ENCODE results near the gene FCN2. TPM values are rescaled to one million over a fixed set of nuclear protein-coding genes. Genes with fewer than 3 reads are reported as not detected.

The FCN2 gene
- total and polyA plus RNA-seq, 9 of the 15 experiments (the other 6 are each of a cell fraction or from before 2014, with no cell fraction given), result not detected

DNA sequence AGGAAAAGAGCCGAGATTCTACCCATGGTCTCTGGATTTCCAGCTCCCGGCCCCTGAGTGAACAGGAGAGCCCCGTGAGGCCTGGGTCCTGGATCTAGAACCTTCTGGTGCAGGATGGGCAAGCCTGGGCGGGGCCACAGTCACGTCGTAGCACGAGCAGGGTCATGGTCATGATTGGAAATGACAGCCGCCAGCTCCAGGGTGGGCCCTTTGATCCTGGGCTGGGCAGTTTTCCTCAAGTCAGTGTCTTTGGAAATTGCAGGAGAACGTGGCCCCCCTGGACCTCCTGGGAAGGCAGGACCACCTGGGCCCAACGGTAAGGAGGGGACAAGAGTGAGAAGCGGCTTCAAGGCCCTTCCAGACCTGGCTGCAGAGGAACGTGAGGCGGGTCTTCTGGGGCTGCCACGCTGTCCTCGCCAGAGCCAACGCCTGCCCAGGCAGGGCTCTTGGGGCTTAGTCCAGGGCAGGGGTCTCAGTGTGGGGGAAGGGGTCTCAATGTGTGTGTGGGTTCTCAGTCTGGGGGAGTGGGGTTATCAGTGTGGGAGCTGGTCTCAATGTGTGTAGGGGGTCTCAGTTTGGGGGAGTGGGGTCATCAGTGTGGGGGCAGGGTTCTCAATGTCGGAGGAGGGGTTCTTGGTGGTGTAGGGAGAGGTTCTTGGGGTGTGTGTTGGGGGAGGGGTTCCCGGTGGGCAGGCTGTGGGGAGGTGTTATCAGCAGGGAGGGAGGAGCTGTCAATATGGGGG is 2.6 kb downstream of the FCN2 start:
- Histone ChIP-seq H3K9ac (ENCODE audit: insufficient read depth in 1 of 2, low read depth in 2 of 2, low read length in 2 of 2) (no peak overlapping the region), H4K20me1 (replicated peaks; ENCODE audit: control insufficient read depth, insufficient read depth, low read length) (0 out of 2 replicates have a peak, but pooled peaks cover 4% of the 10 kb centered on the region), H2AFZ (ENCODE audit: low read depth, low read length) (no peak overlapping the region), H3K79me2 (ENCODE audit: control insufficient read depth, insufficient read depth, low read length) (no peaks in the 10 kb centered on the region), H3K4me3 (no peak overlapping the region), H3K4me2 (ENCODE audit: insufficient read depth, low read length) (no peak overlapping the region), H3K4me1 (replicated peaks in 1 of 2; ENCODE audit: control insufficient read depth in 2 of 2, insufficient read depth in 2 of 2, low read length in 2 of 2) (no peaks in the 10 kb centered on the region), H3K27me3 (ENCODE audit: control insufficient read depth in 2 of 2, insufficient read depth in 2 of 2, low read length in 2 of 2) (peaks cover 12 to 57% of the 10 kb centered on the region in 2 experiments), H3K36me3 (ENCODE audit: control insufficient read depth, insufficient read depth, low read length) (no peaks in the 10 kb centered on the region), H3K9me3 (replicated peaks; ENCODE audit: control insufficient read depth, insufficient read depth, low read depth, low read length) (no peaks in the 10 kb centered on the region), H3K9me1 (ENCODE audit: control insufficient read depth, insufficient read depth, low read length) (no peaks in the 10 kb centered on the region), H3K27ac (ENCODE audit: extremely low read depth, low read depth, low read length) (no peak overlapping the region)
- ChIA-PET CTCF (ENCODE audit: low intra/inter-chr PET ratio) (interaction anchor here (0.7 kb wide), 1 partner anchor 60 kb away, joined by 3 read pairs; no protein-coding TSS in a partner anchor), POLR2A (interaction anchor here (0.6 kb wide), 2 partner anchors 12 to 506 kb away, joined by 3 read pairs; no protein-coding TSS in a partner anchor)
- in situ Hi-C loops (cut with MboI) (no loop called here), intact Hi-C loops (cut with micrococcal nuclease) (no loop called here)
- WGBS (ENCODE audit: insufficient coverage, low coverage, missing lambda C conversion rate), result 1% methylated on average over 14 of the region's 18 CpGs
- BruUV-seq (replicated peaks), result no TSS peak
- no peak for FAIRE-seq
- TF ChIP-seq ATF1 (CRISPR knock-in tag; IDR thresholded peaks at IDR 0.05) (no peak), ATF1 (tag; IDR thresholded peaks at IDR 0.05) (no peak)
- TF ChIP-seq, protein P1, sequence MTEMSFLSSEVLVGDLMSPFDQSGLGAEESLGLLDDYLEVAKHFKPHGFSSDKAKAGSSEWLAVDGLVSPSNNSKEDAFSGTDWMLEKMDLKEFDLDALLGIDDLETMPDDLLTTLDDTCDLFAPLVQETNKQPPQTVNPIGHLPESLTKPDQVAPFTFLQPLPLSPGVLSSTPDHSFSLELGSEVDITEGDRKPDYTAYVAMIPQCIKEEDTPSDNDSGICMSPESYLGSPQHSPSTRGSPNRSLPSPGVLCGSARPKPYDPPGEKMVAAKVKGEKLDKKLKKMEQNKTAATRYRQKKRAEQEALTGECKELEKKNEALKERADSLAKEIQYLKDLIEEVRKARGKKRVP (CRISPR knock-in tag; IDR thresholded peaks at IDR 0.05), result no peak
- no peak for DNase-seq (ENCODE audit: extremely low read depth in 1 of 4, low spot score in 3 of 4)
- no peak for ATAC-seq

GRCh38 chr9:134884492-134884891 is 3.9 kb downstream of the FCN2 start:
- in situ Hi-C loops (cut with MboI), result no loop called here
- Histone ChIP-seq H4K20me1 (replicated peaks; ENCODE audit: control insufficient read depth, insufficient read depth, low read length) (0 out of 2 replicates have a peak, but pooled peaks cover 4% of the 10 kb centered on the region), H3K4me2 (ENCODE audit: insufficient read depth, low read length) (no peak overlapping the region), H3K36me3 (ENCODE audit: control insufficient read depth, insufficient read depth, low read length) (no peaks in the 10 kb centered on the region), H3K4me3 (no peak overlapping the region), H3K9ac (ENCODE audit: insufficient read depth in 1 of 2, low read depth in 2 of 2, low read length in 2 of 2) (no peak overlapping the region), H3K9me3 (replicated peaks; ENCODE audit: control insufficient read depth, insufficient read depth, low read depth, low read length) (no peaks in the 10 kb centered on the region), H3K4me1 (replicated peaks in 1 of 2; ENCODE audit: control insufficient read depth in 2 of 2, insufficient read depth in 2 of 2, low read length in 2 of 2) (no peaks in the 10 kb centered on the region), H3K27me3 (ENCODE audit: control insufficient read depth in 2 of 2, insufficient read depth in 2 of 2, low read length in 2 of 2) (peaks cover 18 to 67% of the 10 kb centered on the region in 2 experiments), H3K9me1 (ENCODE audit: control insufficient read depth, insufficient read depth, low read length) (no peaks in the 10 kb centered on the region), H2AFZ (ENCODE audit: low read depth, low read length) (no peak overlapping the region), H3K79me2 (ENCODE audit: control insufficient read depth, insufficient read depth, low read length) (no peaks in the 10 kb centered on the region), H3K27ac (ENCODE audit: extremely low read depth, low read depth, low read length) (no peak overlapping the region)
- CTCF ChIA-PET (ENCODE audit: low intra/inter-chr PET ratio), result no interaction called here
- POLR2A ChIA-PET, result interaction anchor here (0.7 kb wide), 1 partner anchor 13 kb away, joined by 3 read pairs; no protein-coding TSS in a partner anchor
- WGBS (ENCODE audit: insufficient coverage, low coverage, missing lambda C conversion rate), result 2% methylated on average over 8 of the region's 8 CpGs
- no peak for DNase-seq (ENCODE audit: extremely low read depth in 1 of 4, low spot score in 3 of 4)
- no peak for ATAC-seq
- BruUV-seq (replicated peaks), result no TSS peak
- intact Hi-C loops (cut with micrococcal nuclease), result no loop called here
- FAIRE-seq, result no peak
- TF ChIP-seq SREBF2 (CRISPR knock-in tag; IDR thresholded peaks at IDR 0.05) (no peak), ZNF644 (tag; IDR thresholded peaks at IDR 0.05; ENCODE audit: low read depth) (no peak), NCOR1 (IDR thresholded peaks at IDR 0.05) (no peak), MEF2D (tag; conservative IDR thresholded peaks at IDR 0.05; ENCODE audit: low read depth) (no peak), ZKSCAN3 (CRISPR knock-in tag; IDR thresholded peaks at IDR 0.05) (no peak), NFE2 (IDR thresholded peaks at IDR 0.05; ENCODE audit: low read depth) (no peak), ZEB2 (IDR thresholded peaks at IDR 0.05) (no peak), YY1 (IDR thresholded peaks at IDR 0.05; ENCODE audit: borderline replicate concordance in 1 of 3, control insufficient read depth in 1 of 3, extremely low read depth in 1 of 3, insufficient read depth in 3 of 3, insufficient read length in 1 of 3, insufficient replicate concordance in 2 of 3, low read depth in 1 of 3, low read length in 2 of 3) (no peak), STAG1 (CRISPR knock-in tag; IDR thresholded peaks at IDR 0.05; ENCODE audit: borderline replicate concordance) (no peak), RHOXF2B (CRISPR knock-in tag; conservative IDR thresholded peaks at IDR 0.05) (no peak), NFRKB (IDR thresholded peaks at IDR 0.05; ENCODE audit: low read depth) (no peak)
- TF ChIP-seq, protein P2, sequence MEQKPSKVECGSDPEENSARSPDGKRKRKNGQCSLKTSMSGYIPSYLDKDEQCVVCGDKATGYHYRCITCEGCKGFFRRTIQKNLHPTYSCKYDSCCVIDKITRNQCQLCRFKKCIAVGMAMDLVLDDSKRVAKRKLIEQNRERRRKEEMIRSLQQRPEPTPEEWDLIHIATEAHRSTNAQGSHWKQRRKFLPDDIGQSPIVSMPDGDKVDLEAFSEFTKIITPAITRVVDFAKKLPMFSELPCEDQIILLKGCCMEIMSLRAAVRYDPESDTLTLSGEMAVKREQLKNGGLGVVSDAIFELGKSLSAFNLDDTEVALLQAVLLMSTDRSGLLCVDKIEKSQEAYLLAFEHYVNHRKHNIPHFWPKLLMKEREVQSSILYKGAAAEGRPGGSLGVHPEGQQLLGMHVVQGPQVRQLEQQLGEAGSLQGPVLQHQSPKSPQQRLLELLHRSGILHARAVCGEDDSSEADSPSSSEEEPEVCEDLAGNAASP (IDR thresholded peaks at IDR 0.05), result no peak

Data from K562 (cell line).